GM19397 (cell line): ENCODE data around the gene OR2AT4.
"Not testable (repeated sequence)": the region's sequence is repeated elsewhere in the genome, so short reads cannot be mapped to it uniquely, and the experiment has no call there.

Experiments
- ATAC-seq: cut with Tn5 transposase; IDR thresholded peaks from one replicate; pipeline ENCODE4 v1.9.1; 2021; ENCODE audit warnings: mild to moderate bottlenecking, moderate library complexity; ENCODE audit not compliant: unreplicated experiment

The OR2AT4 gene

GRCh38 chr11:75068993-75069392 is 27.7 kb downstream of the OR2AT4 start:
- no peak for ATAC-seq

DNA sequence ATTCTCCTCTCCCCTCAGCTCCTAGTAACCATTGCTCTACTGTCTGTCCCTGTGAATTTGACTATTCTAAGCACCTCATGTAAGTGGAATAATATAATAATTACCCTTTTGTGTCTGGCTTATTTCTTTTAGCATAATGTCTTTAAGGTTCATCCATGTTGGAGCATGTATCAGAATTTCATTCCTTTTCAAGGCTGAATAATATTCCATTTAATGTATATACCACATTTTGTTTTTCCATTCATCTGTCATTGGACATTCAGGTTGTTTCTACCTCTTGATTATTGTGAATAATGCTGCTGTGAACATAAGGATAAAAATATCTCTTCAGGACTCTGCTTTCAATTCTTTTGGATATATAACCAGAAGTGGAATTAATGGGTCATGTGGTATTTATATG is 28.1 kb downstream of the OR2AT4 start:
- ATAC-seq, result no peak

- ATAC-seq, result no peak
These were observed 30.6 kb downstream of the OR2AT4 start for GRCh38 chr11:75066061-75066460.

DNA sequence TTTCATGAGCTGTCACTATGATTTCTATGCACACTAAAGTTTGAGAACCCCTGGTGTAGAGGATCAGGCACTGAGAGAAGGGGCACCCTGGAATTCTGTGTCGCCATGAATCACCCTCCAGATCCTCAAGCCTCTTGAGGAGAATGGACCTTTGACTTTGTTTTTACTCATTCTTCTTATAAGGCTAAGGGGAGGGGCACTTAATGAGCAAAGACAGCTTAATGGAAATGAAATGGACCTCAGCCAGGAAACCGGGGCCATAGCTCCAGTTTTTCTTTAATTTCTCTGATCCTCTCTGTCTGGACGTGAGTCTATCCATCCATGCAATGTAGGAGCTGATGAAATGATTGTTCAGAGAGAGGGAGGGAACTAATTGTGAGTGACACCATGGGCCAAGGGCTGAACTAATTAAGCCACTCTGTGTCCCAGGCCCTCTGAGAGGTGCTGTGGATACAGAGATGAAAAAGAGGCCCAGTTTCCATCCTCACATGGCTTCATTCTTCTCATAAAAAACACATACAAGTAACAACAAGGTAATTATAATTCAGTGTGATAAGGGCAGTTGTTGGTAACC is 32.8 kb downstream of the OR2AT4 start:
- no peak for ATAC-seq

DNA sequence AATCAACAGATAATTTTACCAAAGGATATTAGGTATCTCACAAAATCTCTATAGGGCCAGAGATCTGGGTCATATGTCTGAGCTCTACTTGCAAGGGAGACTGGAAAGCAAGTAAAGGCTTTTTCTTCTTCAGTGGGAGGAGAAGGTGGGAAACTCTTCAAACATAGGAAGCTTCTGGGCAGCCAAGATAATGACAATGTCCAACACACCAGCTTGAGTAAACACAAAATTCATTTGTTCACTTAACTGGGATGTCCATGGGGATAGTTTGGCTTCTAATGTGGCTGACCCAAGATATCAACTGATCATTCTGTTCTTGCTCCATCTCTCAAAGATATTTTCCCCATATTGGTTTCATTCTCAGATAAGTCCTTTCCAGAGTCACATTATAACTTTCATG is 37.4 kb downstream of the OR2AT4 start:
- no peak for ATAC-seq

GRCh38 chr11:75056814-75057213 is 39.9 kb downstream of the OR2AT4 start:
- no peak for ATAC-seq

- no peak for ATAC-seq
These were observed 41.2 kb downstream of the OR2AT4 start for GRCh38 chr11:75055511-75055910.

GRCh38 chr11:75052457-75052856 is 44.2 kb downstream of the OR2AT4 start:
- no peak for ATAC-seq

DNA sequence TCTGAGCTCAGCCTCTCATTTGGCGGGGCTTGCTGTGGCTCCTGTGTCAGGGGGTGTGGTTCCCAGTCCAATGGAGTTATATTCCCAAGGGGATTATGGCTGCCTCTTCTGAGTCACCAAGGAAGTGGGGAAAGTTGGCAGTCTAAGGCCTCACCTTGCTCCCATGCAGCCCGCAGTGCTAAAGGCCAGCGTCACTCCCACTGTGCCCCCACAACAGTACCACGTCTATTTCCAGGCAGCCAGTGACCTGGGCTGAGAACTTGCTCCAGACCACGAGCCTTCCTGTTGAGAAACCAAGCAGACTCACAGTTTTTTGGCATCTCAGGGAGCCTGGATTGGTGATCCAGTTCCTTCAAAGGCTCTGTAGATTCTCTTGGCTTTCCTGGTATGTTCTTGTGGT is 45.6 kb downstream of the OR2AT4 start:
- no peak for ATAC-seq

DNA sequence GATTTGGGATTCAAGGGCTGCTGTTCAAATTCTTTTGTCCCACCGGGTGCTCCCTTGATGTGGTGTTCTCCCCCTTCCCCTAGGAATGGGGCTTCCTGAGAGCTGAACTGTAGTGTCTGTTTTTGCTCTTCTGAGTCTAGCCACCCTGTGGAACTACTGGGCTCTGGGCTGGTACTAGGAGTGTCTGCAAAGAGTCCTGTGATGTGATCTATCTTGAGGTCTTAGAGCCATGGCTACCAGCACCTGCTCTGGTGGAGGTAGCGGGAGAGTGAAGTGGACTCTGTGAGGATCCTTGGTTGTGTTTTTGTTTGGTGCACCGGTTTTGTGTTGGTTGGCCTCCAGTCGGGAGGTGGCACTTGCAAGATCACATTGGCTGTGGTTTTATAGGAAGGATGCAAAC is 46.2 kb downstream of the OR2AT4 start:
- no peak for ATAC-seq

GRCh38 chr11:75049501-75050266 is 47.0 kb downstream of the OR2AT4 start:
- not testable (repeated sequence) for ATAC-seq

- ATAC-seq, result no peak
These were observed 49.5 kb downstream of the OR2AT4 start for GRCh38 chr11:75047191-75047590.

DNA sequence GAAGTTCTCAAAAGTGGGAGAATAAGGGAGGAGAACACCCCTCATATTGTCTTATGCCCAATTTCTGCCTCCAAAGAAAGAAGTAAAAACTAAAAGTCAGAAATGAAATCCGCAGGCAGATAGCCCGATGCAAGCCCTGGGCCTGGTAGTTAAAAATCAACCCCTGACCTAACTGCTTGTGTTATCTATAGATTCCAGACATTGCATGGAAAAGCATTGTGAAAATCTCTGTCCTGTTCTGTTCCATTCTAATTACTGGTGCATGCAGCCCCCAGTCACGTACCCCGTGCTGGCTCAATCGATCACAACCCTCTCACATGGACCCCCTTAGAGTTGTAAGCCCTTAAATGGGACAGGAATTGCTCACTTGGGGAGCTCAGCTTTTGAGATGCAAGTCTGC is 50.0 kb downstream of the OR2AT4 start:
- not testable (repeated sequence) for ATAC-seq

GRCh38 chr11:75044381-75045170 is 52.1 kb downstream of the OR2AT4 start:
- not testable (repeated sequence) for ATAC-seq

GRCh38 chr11:75041821-75042220 is 54.9 kb downstream of the OR2AT4 start:
- ATAC-seq, result not testable (repeated sequence)

GRCh38 chr11:75041263-75041662 is 55.4 kb downstream of the OR2AT4 start:
- no peak for ATAC-seq

DNA sequence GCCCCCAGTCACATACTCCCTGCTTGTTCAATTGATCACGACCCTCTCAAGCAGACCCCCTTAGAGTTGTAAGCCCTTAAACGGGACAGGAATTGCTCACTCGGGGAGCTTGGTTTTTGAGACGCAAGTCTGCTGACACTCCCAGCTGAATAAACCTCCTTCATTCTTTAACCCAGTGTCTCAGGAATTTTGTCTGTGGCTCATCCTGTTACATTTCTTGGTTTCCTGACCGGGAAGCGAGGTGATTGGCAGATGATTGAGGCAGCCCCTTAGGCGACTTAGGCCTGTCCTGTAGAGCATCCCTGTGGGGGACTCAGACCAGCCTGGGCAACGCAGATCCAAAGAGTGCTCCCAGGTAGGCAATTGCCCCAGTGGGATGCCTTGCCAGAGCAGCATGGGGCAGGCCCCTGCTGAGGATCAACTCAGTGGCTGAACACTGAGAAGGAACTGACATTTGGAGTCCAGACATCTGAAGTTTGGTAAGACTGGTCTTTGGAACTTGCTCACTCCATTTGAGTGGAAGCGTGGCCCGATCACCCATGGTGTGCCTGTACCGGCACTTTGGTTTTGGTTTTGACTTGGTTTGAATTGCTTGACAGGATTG is 56.4 kb downstream of the OR2AT4 start:
- no peak for ATAC-seq

- no peak for ATAC-seq
These were observed 60.6 kb downstream of the OR2AT4 start for GRCh38 chr11:75035911-75036565.

- ATAC-seq, result no peak
These were observed 61.4 kb downstream of the OR2AT4 start for GRCh38 chr11:75035256-75035655.

GRCh38 chr11:75033916-75034315 is 62.8 kb downstream of the OR2AT4 start:
- ATAC-seq, result no peak

DNA sequence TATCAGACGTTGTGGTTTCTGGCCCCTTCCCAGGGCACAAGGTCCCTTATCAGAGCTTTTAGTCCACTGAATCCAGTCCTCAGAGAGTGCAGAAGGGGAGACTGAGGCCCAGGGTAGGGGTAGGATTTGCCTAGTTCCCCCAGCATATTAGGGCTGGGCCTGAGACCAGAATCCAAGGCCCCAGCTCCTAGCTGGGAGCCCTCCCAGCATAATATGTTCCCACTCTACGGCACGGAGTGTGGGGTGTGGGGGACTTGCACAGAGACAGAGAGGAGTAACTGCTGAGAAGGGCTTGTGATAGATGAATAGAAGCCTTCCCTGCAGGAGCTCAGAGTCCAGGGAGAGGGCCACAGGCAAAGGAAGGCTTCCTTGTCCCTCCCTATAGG is 64.1 kb downstream of the OR2AT4 start:
- no peak for ATAC-seq
